ENCODE results near the gene ZBTB7C.

ZBTB7C gene

GRCh38 chr18:48320639-48320945, 88.6 kb downstream of the ZBTB7C start:
- DNase-seq = no peak

GRCh38 chr18:48319801-48320638, 89.2 kb downstream of the ZBTB7C start:
- no peak for DNase-seq

- DNase-seq = no peak
These were observed 90.7 kb downstream of the ZBTB7C start for GRCh38 chr18:48318436-48318835.

DNA sequence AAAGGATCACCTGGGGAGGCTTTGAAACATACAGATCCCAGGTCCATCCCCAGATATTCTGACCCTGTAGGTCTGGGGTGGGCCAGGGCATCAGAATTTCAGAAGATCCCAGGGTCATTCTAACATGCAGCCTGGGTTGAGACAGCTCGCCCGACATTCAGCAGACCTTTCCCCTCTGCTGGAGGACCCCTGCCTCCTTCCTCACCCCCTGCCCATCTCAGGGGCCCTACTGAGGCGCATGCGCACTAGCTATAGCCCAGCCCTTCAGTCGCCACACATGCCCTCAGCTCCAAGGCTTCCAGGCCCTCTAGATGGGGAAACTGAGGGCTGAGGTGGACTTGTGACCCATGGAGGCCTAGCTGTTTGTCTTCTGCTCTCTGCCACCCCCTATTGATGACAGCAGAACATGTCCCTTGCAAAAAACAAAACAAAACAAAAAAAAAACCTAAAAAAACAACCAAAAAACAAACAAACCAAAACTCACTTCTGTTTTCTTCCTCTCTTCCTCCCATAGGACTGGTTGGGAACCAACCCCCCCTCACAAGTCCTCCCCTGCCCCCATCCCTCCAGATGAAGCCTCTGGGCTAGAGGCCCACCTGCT, 91.3 kb downstream of the ZBTB7C start:
- DNase-seq = no peak

GRCh38 chr18:48316177-48316576, 93.0 kb downstream of the ZBTB7C start:
- no peak for DNase-seq

DNA sequence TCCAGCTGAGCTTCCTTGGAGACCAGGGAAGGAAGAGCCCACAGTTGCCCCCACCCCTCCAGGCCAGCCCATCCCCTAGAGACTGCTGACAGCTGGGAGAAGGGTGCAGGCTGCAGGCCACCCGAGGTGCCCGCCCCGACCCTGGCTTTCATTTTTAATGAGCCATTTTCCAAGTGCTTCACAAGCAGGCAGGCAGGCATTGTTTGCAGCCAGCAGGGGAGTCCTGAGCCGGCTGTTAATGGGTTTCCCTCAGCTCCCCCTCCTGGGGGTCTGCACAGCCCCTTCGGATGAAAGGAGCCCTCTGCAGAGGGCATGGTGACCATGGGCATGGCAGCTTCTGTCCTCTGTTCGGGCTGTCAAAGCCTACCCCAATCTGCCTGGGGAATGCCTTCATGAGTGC, 94.5 kb downstream of the ZBTB7C start:
- no peak for DNase-seq

DNA sequence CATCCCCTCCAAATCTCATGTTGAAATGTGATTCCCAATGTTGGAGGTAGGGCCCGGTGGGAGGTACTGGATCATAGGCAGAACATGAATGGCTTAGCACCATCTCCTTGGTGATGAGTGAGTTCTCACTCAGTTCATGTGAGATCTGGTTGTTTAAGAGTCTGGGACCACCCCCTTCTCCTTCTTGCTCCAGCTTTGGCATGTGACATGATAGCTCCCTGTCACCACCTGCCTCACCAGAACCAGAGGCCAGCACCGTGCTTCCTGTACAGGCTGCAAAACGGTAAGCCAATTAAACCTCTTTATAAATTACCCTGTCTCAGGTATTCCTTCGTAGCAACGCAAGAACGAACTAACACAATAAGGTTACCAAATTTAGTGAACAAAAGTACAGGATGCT, 95.4 kb downstream of the ZBTB7C start:
- DNase-seq = no peak

DNA sequence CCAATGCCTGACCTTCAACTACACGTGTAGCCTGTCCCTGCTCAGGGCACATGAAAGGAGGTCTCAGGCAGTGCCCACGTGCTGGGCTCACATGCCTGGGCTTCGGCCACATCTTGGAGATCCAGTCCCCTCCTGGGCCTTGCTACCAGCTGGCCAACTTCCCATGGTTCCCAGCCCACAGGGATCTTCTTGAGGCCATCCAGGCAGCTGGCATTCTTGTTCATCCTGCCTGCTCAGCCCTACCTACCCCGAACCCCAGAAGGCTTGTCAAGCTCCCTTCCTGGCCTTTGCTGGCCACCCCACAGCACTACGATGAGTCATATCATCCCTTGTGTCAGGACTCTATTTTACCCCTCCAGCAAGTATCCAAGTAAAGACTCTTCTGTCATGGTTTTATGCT, 97.1 kb downstream of the ZBTB7C start:
- no peak for DNase-seq

DNA sequence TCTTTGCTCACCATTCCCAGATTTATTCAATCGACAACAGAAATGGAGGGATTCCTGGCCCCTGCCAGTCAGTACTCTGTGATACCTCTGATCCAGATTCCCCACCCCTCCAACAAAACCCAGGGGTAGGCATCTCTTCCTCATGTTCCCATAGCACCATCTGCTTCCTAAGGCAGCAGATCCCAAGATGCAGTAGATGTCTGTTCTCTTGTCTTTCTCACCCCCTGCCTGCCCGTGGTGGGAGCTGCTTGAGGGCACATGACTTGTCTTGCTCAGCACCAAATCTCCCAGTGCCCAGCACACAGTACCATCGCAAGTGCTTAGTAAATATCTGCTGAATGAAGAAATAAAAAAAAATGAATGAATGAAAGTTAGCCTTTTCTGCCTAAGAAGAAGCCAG, 98.2 kb downstream of the ZBTB7C start:
- no peak for DNase-seq

DNA sequence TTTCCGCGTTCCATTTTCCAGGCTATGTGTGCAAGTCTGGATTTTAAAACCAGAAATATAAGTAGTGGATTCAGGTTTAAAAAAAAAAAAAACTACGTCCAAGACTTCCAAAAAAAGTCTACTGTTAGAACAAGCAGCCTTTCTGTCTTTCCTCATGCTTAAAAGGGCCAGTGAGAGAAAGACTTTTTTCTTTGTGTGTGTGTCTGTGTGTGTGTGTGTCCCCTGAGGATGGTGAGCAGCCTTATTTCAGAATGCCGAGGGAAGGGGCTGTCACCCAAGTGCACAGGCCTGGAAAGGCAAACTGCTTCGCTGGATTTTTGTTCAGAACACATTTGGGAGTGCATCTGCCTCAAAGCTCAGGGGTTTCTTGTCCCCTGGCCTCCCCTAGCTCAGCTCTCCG, 98.8 kb downstream of the ZBTB7C start:
- no peak for DNase-seq

DNA sequence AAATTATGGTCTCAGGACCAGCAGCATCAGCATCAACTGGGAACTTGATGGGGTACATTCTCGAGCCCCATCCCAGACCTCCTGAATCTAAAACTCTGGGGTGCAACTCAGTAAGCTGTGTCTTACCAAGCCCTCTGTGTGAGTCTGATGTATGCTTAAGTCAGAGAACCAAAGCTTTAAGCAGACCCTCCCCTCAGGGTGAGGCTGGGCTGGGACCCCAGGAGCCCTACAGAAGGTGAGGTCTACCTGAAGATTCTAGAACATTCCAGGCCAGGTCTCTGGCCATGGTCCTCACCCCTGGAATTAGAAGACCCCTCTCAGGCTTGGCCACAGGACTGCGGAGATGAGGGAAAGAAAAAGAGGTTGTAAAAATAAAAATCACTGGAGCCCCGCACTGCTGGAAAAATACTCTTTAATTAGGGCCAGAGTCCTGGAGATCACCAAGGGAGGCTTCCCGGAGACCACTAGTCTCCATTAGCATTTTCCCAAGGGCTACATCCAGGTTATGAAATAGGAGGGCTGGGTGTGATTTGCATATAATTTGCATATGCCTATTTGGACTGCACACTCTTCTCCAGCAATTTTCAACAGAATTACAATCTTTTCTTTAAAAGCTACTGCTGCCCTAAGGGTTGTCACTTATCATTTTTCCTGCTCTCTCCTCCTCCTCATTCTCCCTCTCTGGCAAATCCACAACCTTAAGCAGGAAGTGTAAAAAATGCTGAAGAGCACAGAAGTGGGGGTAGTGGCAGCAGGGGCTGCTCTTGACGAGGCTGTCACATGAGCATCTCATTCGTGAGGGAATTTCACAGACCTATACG, 100.2 kb downstream of the ZBTB7C start:
- no peak for DNase-seq

DNA sequence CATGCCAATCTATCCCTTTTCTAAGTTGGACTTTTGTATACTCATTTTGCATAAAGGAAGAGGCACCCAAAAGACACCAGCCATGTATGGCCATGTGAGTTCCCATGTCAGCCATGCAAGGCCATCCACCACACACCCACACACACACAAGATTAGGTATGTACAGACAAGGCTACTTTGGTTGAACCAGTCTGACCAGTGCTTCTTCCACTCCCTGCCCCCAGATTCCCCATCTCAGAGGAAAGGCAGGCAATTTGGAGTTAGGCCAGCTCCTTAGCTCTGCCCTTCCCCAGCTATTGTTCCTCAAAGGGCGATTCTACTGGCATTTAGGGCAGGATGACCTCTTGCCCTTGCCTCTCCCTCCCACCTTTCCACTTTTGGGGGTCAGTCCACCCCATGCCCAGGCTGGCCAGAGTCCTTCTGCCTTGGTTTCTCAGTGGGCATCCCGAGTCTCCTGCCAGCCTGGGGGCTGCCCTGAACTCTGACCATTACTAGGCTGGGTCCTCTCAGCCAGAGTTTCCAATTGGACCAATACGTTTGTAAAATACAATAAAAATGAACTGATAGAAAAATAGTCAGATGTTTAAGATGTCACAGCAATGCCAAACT, 101.1 kb downstream of the ZBTB7C start:
- no peak for DNase-seq

- DNase-seq = no peak
These were observed 102.3 kb downstream of the ZBTB7C start for GRCh38 chr18:48306838-48307237.

DNA sequence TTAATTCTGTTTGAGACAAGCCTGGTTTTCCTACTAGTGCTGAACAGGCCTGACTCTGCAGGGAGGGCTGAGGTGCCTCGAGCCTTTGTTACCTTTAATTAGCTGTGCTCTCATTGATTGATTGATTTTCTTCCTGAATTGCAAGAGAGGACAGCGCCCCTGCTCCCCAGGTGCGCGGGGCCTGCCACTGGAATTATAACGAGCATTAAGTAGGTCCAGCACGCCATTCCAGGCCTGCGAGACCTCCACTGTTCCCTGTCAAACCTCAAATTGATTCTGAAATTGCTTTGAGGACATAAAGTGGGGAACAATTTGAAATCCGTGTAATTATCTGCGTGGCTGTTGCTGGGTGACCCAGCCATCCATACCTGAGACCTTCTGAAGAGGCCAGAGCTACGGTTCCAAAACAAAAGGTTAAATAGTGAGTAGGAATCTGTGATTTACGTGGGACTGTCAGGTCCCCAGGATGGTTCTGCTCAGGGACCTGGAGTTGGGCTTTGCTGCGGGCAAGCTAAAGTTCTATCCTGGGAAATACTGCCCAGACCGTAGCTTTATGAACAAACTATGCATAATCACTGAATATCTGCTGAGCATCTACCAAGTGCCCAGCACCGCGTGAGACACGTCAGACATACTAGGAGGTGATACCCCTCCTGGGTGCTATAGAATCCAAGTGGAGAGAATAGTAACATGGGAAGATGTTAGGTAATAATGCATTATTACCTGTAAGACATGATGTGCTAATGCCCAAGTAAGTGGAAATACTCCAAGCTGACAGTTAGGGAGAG, 104.1 kb downstream of the ZBTB7C start:
- DNase-seq = no peak

DNA sequence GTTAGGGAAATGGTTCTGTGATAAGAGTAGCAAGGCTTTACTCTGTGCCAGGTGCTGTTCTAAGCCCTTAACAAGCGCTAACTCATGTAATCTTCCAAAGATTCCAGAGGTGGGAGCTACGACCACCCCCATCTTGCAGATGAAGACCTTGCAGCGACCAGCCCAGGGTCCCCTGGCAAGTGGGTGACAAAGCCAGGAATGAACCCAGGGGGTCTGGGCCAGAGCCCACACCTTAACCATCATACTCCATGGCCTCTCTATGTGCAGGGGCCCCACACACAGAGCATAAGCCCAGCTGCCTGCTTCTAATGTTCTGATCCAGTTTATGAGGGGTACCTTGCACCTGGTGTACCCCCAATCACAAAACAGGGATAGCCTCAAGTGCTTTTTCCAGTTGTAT, 105.3 kb downstream of the ZBTB7C start:
- DNase-seq = no peak

GRCh38 chr18:48302736-48303135, 106.4 kb downstream of the ZBTB7C start:
- no peak for DNase-seq

DNA sequence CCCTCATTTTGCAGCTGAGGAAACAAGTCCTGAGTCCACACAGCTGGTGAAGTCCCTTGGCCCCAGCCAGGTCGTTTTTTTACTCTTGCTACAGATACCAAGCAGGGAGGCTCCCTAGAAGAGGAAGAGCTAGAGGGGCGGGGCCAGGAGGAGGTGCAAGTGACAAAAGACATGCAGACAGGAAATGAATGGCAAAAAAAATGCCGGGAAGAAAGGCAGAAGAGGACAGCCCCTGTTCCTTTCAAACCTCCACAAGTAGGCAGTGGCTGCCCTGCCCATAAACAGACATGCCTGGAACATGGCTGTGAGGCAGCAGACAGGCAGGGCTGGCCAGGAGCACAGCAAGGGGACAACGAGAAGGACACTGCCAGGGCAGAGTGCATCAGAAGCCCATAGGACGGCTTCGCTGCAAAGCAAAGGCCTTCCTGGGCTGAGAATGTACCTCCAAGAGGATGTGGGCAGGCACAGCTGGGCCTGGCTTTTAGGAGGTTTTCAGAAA, 108.7 kb downstream of the ZBTB7C start:
- peak; percentile 27 for DNase-seq

GRCh38 chr18:48297139-48297538, 112.0 kb downstream of the ZBTB7C start:
- no peak for DNase-seq

DNA sequence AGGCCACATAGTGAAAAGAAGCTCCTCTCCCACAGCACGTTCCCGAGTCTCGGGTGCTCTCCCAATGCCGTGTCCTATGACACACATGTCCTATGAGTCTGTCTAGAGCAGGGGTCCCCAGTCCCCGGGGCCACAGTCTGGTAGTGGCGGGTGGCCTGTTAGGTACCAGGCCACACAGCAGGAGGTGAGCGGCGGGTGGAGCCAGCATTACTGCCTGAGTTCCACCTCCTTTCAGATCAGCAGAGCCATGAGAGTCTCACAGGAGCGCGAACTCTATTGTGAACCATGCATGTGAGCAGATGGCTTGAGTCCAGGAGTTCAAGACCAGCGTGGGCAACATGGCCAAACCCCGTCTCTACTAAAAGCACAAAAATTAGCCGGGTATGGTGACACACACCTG, 112.6 kb downstream of the ZBTB7C start:
- DNase-seq = no peak

GRCh38 chr18:48295586-48296311, 113.4 kb downstream of the ZBTB7C start:
- no peak for DNase-seq

DNA sequence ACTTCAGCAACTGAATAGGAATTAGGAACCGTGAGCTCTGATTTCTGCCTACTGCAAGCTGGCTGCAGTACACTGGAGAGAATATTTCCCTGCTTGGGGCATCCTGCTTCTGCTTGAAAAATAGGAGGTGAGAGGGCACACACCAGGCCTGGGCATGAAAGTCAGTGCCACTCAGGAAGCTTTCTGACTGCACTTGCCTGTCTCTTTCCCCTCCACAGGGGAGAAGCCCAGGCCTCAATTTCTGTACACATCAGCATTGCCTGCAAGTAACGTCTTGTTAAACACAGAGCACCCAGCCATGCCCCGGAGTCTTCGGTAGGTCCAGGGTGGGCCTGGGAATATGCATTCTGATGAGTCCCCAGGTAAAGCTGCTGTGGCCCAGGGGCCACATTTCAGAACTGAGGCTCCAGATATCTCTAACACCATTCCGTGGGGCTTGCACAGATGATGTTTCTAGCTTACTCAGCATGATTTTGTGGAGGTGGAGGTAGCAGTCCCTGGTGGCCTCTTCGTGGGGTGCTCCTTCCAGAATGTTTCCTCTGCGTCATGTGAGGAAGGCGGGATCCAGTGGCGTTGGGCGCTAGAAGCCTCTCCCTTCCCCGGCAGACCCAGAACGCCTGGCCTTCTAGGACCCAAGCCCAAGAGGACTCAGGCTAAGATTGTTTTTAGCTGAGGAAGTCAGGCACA, 114.1 kb downstream of the ZBTB7C start:
- DNase-seq = no peak

All from CD4-positive, alpha-beta T cell treated with Interleukin-6 for 4 hours (primary cell).